ENCODE results near the gene CCDC195.

Gene CCDC195

GRCh38 chr2:224716201-224716600 lies at the start of gene CCDC195:
TSS of gene CCDC195 (minus strand) at chr2:224716365. CDS start at chr2:224716365, 0 bp downstream.
- no peak for DNase-seq

- DNase-seq: no peak
These were observed 48.5 kb upstream of the CCDC195 start for GRCh38 chr2:224764565-224765236.

GRCh38 chr2:224757934-224758548 lies 41.9 kb upstream of the CCDC195 start:
- DNase-seq: no peak

GRCh38 chr2:224753743-224754540 lies 37.8 kb upstream of the CCDC195 start:
- no peak for DNase-seq

GRCh38 chr2:224751996-224752698 lies 36.0 kb upstream of the CCDC195 start:
- no peak for DNase-seq

GRCh38 chr2:224749136-224749535 lies 33.0 kb upstream of the CCDC195 start:
- no peak for DNase-seq

- DNase-seq: no peak
These were observed 31.6 kb upstream of the CCDC195 start for GRCh38 chr2:224747765-224748164.

GRCh38 chr2:224736227-224736626 lies 20.1 kb upstream of the CCDC195 start:
- DNase-seq: no peak

- DNase-seq: no peak
These were observed 18.8 kb upstream of the CCDC195 start for GRCh38 chr2:224734949-224735348.

- no peak for DNase-seq
These were observed 15.5 kb upstream of the CCDC195 start for GRCh38 chr2:224731665-224732064.

- no peak for DNase-seq
These were observed 13.3 kb upstream of the CCDC195 start for GRCh38 chr2:224729435-224729834.

GRCh38 chr2:224724331-224724730 lies 8.2 kb upstream of the CCDC195 start:
- DNase-seq: no peak

GRCh38 chr2:224723586-224724217 lies 7.5 kb upstream of the CCDC195 start:
- no peak for DNase-seq

GRCh38 chr2:224722770-224723169 lies 6.6 kb upstream of the CCDC195 start:
- DNase-seq: no peak

GRCh38 chr2:224722250-224722649 lies 6.1 kb upstream of the CCDC195 start:
- peak; percentile 76 for DNase-seq

- no peak for DNase-seq
These were observed 756 bp upstream of the CCDC195 start for GRCh38 chr2:224716921-224717320.

GRCh38 chr2:224711859-224712665 lies 4.1 kb downstream of the CCDC195 start:
- DNase-seq: no peak

GRCh38 chr2:224711381-224711780 lies 4.8 kb downstream of the CCDC195 start:
- no peak for DNase-seq

GRCh38 chr2:224709301-224709700 lies 6.9 kb downstream of the CCDC195 start:
- no peak for DNase-seq

GRCh38 chr2:224694502-224694901 lies 21.7 kb downstream of the CCDC195 start:
- no peak for DNase-seq

GRCh38 chr2:224691563-224691962 lies 24.6 kb downstream of the CCDC195 start:
- DNase-seq: no peak

- DNase-seq: no peak
These were observed 25.3 kb downstream of the CCDC195 start for GRCh38 chr2:224690868-224691267.
